Measurements from ENCODE around the gene LPP. TPM values are rescaled to one million over a fixed set of nuclear protein-coding genes. Genes with fewer than 3 reads are reported as not detected.
A peak's percentile ranks its signal among the peaks of the same experiment; 100 is the strongest.

Gene LPP
- total RNA-seq, 4 donors from 2014 or later, result 183 to 293 (median 242) TPM

DNA sequence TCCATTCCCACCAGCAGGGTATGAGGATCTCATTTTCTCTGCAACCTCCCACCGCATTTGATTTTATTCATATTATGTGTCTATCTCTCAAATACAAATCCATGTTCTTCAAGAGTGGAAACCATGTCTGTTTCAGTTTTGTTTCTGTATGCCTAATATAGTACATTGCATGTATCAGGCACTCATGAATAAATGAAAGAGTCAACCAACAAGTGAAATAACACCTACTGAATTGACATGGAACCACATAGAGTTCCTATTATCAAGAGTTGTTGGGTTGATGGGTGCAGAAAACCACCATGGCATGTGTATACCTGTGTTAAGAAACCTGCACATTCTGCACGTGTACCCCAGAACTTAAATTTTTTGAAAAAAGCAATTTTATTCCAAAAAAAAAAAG is 466.8 kb downstream of the LPP start:
- DNase-seq (ENCODE audit: low spot score in 2 of 2), result no peak
- Histone ChIP-seq H3K9me3 (no peaks in the 10 kb centered on the region), H3K4me3 (no peak overlapping the region), H3K36me3 (no peaks in the 10 kb centered on the region), H3K27ac (no peak overlapping the region), H3K27me3 (no peaks in the 10 kb centered on the region), H3K4me1 (peaks cover 0 to 21% (median 7%) of the 10 kb centered on the region in 4 donors)
- TF ChIP-seq EP300 (IDR thresholded peaks at IDR 0.05) (no peak), POLR2A (IDR thresholded peaks at IDR 0.05) (no peak), CTCF (IDR thresholded peaks at IDR 0.05) (no peak)
- WGBS, 2 donors, result 93 to 97% methylated on average over 2 of the region's 2 CpGs

GRCh38 chr3:188624384-188624783 is 470.4 kb downstream of the LPP start:
- Histone ChIP-seq H3K27ac (peak overlapping the region; percentile 45 to 75 (median 50)), H3K27me3 (no peaks in the 10 kb centered on the region), H3K4me3 (no peak overlapping the region), H3K36me3 (no peaks in the 10 kb centered on the region), H3K4me1 (peaks cover 0 to 22% (median 7%) of the 10 kb centered on the region in 4 donors), H3K9me3 (no peaks in the 10 kb centered on the region)
- peak in 1 of 2 donors; percentile 82 for DNase-seq (ENCODE audit: low spot score in 2 of 2)
- TF ChIP-seq EP300 (IDR thresholded peaks at IDR 0.05) (peak; percentile 67 to 83), CTCF (IDR thresholded peaks at IDR 0.05) (no peak)
- WGBS, 2 donors, result 28 to 38% methylated on average over 3 of the region's 3 CpGs

GRCh38 chr3:188624828-188625227 is 470.9 kb downstream of the LPP start:
- TF ChIP-seq EP300 (IDR thresholded peaks at IDR 0.05), result no peak
- no peak for TF ChIP-seq CTCF (IDR thresholded peaks at IDR 0.05)
- no peak for TF ChIP-seq POLR2A (IDR thresholded peaks at IDR 0.05)
- Histone ChIP-seq H3K9me3 (peaks cover 0 to 1% (median 0%) of the 10 kb centered on the region in 4 donors), H3K27ac (peak overlapping the region; percentile 45 to 75 (median 50)), H3K36me3 (no peaks in the 10 kb centered on the region), H3K4me1 (peaks cover 0 to 22% (median 7%) of the 10 kb centered on the region in 4 donors), H3K27me3 (no peaks in the 10 kb centered on the region), H3K4me3 (no peak overlapping the region)
- DNase-seq (ENCODE audit: low spot score in 2 of 2), result no peak

DNA sequence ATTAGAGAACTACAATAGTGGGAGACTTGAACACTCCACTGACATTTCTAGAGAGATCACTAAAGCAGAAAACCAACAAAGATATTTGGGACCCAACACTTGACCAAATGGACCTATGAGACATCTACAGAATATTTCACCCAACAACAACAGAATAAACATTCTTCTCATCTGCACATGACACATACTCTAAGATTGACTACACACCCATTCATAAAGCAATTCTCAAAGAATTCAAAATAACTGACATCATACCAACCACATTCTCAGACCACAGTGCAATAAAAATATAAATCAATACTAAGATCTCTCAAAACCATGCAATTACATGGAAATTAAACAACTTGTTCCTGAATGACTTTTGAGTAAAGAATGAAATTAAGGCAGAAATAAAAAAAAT is 473.7 kb downstream of the LPP start:
- peaks cover 0 to 22% (median 7%) of the 10 kb centered on the region in 4 donors for H3K4me1 ChIP-seq
- no peaks in the 10 kb centered on the region for H3K36me3 ChIP-seq
- H3K27ac ChIP-seq, result peak overlapping the region in 1 of 4 donors; percentile 66
- H3K9me3 ChIP-seq, result peaks cover 0 to 6% (median 0%) of the 10 kb centered on the region in 4 donors
- DNase-seq (ENCODE audit: low spot score in 2 of 2), result no peak
- no peak for TF ChIP-seq CTCF (IDR thresholded peaks at IDR 0.05)
- TF ChIP-seq POLR2A (IDR thresholded peaks at IDR 0.05), result no peak
- TF ChIP-seq EP300 (IDR thresholded peaks at IDR 0.05), result no peak
- no peaks in the 10 kb centered on the region for H3K27me3 ChIP-seq
- no peak overlapping the region for H3K4me3 ChIP-seq

- Histone ChIP-seq H3K27me3 (no peaks in the 10 kb centered on the region), H3K9me3 (peaks cover 0 to 6% (median 0%) of the 10 kb centered on the region in 4 donors), H3K4me1 (peaks cover 0 to 28% (median 0%) of the 10 kb centered on the region in 4 donors), H3K36me3 (peaks cover 0 to 5% (median 0%) of the 10 kb centered on the region in 3 donors), H3K27ac (no peak overlapping the region), H3K4me3 (no peak overlapping the region)
- TF ChIP-seq POLR2A (IDR thresholded peaks at IDR 0.05) (no peak), EP300 (IDR thresholded peaks at IDR 0.05) (no peak), CTCF (IDR thresholded peaks at IDR 0.05) (no peak)
- WGBS, 2 donors, result 90 to 93% methylated on average over 5 of the region's 5 CpGs
- no peak for DNase-seq (ENCODE audit: low spot score in 2 of 2)
These were observed 477.5 kb downstream of the LPP start for GRCh38 chr3:188631291-188632010.

Measured in tibial nerve (tissue), 4 donors.